KMS-11 (cell line): ENCODE data around the gene MYO16.

Experiments used
- H2AFZ ChIP-seq: fragments of 200-600 bp; sonication (generic); 2 replicates; pipeline ENCODE4 v1.6.1; 2016; ENCODE audit warnings: antibody characterized with exemption, mixed run types, low read depth
- H3K27ac ChIP-seq: fragments of 200-600 bp; sonication (generic); 2 replicates; pipeline ENCODE4 v1.6.1; 2016; ENCODE audit warnings: mild to moderate bottlenecking, mixed run types
- H3K27me3 ChIP-seq: fragments of 200-600 bp; sonication (generic); 2 replicates; pipeline ENCODE4 v1.6.1; 2017; ENCODE audit warnings: mild to moderate bottlenecking, low read depth, mixed run types, moderate library complexity; ENCODE audit not compliant: insufficient read depth
- H3K36me3 ChIP-seq: fragments of 200-600 bp; sonication (generic); 2 replicates; pipeline ENCODE4 v1.6.1; 2017; ENCODE audit warnings: mild to moderate bottlenecking, mixed run types; ENCODE audit not compliant: insufficient read depth
- H3K4me1 ChIP-seq: fragments of 200-600 bp; sonication (generic); 2 replicates; pipeline ENCODE4 v1.6.1; 2016; ENCODE audit warnings: mild to moderate bottlenecking, low read depth, mixed run types; ENCODE audit not compliant: poor library complexity, severe bottlenecking
- H3K4me2 ChIP-seq: fragments of 200-600 bp; sonication (generic); 2 replicates; pipeline ENCODE4 v1.7.0; 2016; ENCODE audit warnings: mild to moderate bottlenecking, mixed run types
- H3K4me3 ChIP-seq: fragments of 200-600 bp; sonication (generic); IDR thresholded peaks from 2 replicates; pipeline ENCODE4 v1.6.1; 2017; ENCODE audit warnings: low read depth, low read length, mixed read lengths; ENCODE audit not compliant: insufficient read depth
- H3K79me2 ChIP-seq: fragments of 200-600 bp; sonication (generic); 2 replicates; pipeline ENCODE4 v1.6.1; 2016; ENCODE audit warnings: low read depth, mixed run types; ENCODE audit not compliant: insufficient read depth
- H3K9ac ChIP-seq: fragments of 200-600 bp; sonication (generic); 2 replicates; pipeline ENCODE4 v1.6.1; 2016; ENCODE audit warnings: mild to moderate bottlenecking, mixed run types
- H4K20me1 ChIP-seq: fragments of 200-600 bp; sonication (generic); 2 replicates; pipeline ENCODE4 v1.6.1; 2016; ENCODE audit warnings: mild to moderate bottlenecking, mixed run types; ENCODE audit not compliant: insufficient read depth
- TF ChIP-seq, protein P1 (sequence below): fragments of 200-600 bp; sonication (generic); conservative IDR thresholded peaks from 2 replicates; pipeline ENCODE4 v1.6.1; 2017; ENCODE audit warnings: low read depth, mild to moderate bottlenecking, antibody characterized with exemption, low read length, moderate library complexity, mixed read lengths

MYO16 gene

DNA sequence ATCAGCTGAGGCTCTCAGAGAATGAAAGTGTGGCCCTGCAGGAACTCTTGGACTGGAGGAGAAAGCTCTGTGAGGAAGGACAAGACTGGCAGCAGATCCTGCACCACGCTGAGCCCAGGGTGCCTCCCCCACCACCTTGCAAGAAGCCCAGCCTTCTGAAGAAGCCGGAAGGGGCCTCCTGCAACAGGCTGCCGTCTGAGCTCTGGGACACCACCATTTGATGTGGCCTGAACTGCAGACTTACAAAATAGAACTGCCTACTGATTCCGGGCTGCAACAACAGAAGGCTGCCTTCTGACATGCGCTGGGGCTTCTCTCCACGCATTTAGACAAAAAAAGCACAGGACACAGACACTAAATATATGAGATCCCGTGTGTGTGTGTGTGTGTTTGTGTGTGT, 577.2 kb downstream of the MYO16 start:
- no peaks in the 10 kb centered on the region for H3K36me3 ChIP-seq
- no peak overlapping the region for H3K4me3 ChIP-seq
- TF ChIP-seq, protein P1, sequence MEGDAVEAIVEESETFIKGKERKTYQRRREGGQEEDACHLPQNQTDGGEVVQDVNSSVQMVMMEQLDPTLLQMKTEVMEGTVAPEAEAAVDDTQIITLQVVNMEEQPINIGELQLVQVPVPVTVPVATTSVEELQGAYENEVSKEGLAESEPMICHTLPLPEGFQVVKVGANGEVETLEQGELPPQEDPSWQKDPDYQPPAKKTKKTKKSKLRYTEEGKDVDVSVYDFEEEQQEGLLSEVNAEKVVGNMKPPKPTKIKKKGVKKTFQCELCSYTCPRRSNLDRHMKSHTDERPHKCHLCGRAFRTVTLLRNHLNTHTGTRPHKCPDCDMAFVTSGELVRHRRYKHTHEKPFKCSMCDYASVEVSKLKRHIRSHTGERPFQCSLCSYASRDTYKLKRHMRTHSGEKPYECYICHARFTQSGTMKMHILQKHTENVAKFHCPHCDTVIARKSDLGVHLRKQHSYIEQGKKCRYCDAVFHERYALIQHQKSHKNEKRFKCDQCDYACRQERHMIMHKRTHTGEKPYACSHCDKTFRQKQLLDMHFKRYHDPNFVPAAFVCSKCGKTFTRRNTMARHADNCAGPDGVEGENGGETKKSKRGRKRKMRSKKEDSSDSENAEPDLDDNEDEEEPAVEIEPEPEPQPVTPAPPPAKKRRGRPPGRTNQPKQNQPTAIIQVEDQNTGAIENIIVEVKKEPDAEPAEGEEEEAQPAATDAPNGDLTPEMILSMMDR = no peak
- H3K27me3 ChIP-seq = no peaks in the 10 kb centered on the region
- H3K4me2 ChIP-seq = no peak overlapping the region
- no peak overlapping the region for H3K9ac ChIP-seq
- H4K20me1 ChIP-seq = no peaks in the 10 kb centered on the region
- H3K27ac ChIP-seq = no peak overlapping the region
- no peak overlapping the region for H2AFZ ChIP-seq
- no peaks in the 10 kb centered on the region for H3K4me1 ChIP-seq
- no peaks in the 10 kb centered on the region for H3K79me2 ChIP-seq

DNA sequence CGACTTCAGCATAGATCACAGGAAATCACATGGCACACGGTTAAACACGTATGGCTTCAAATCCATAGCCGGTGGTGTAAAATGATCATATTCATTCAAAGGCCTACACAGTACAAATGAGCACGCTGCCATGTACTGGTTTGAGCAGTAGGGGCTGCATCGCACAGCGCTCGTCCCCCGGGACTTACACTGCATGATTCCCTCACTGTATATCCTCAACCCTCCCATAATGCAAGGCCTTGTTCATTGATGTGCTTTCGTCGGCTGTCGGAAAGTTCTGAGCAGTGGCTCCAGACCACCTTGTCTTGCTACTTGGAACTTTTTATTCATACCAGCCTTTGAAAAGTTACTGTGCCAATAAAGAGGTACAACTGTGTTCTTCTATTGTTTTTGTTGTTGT, 578.2 kb downstream of the MYO16 start:
- H3K4me1 ChIP-seq = no peaks in the 10 kb centered on the region
- H2AFZ ChIP-seq = no peak overlapping the region
- no peaks in the 10 kb centered on the region for H3K36me3 ChIP-seq
- H3K9ac ChIP-seq = no peak overlapping the region
- no peak overlapping the region for H3K27ac ChIP-seq
- no peaks in the 10 kb centered on the region for H3K27me3 ChIP-seq
- H4K20me1 ChIP-seq = no peaks in the 10 kb centered on the region
- H3K4me3 ChIP-seq = no peak overlapping the region
- H3K79me2 ChIP-seq = no peaks in the 10 kb centered on the region
- TF ChIP-seq, protein P1 = no peak
- H3K4me2 ChIP-seq = no peak overlapping the region

- H3K36me3 ChIP-seq = no peaks in the 10 kb centered on the region
- H3K27me3 ChIP-seq = no peaks in the 10 kb centered on the region
- TF ChIP-seq, protein P1 = no peak
- no peaks in the 10 kb centered on the region for H4K20me1 ChIP-seq
- H3K4me3 ChIP-seq = no peak overlapping the region
- no peaks in the 10 kb centered on the region for H3K79me2 ChIP-seq
- no peaks in the 10 kb centered on the region for H3K4me1 ChIP-seq
- no peak overlapping the region for H3K27ac ChIP-seq
- H3K9ac ChIP-seq = no peak overlapping the region
- H2AFZ ChIP-seq = no peak overlapping the region
- no peak overlapping the region for H3K4me2 ChIP-seq
Observed at GRCh38 chr13:109208522-109208921, 579.1 kb downstream of the MYO16 start.

GRCh38 chr13:109209526-109209925, 580.1 kb downstream of the MYO16 start:
- Histone ChIP-seq H3K36me3 (no peaks in the 10 kb centered on the region), H3K79me2 (no peaks in the 10 kb centered on the region), H3K4me2 (no peak overlapping the region), H2AFZ (no peak overlapping the region), H3K27me3 (no peaks in the 10 kb centered on the region), H3K9ac (no peak overlapping the region), H4K20me1 (no peaks in the 10 kb centered on the region), H3K4me1 (no peaks in the 10 kb centered on the region), H3K27ac (no peak overlapping the region), H3K4me3 (no peak overlapping the region)
- TF ChIP-seq, protein P1 = no peak
